B cell (primary cell): ENCODE results near the gene LRP1.

Experiments used
- CTCF ChIP-seq: fragments of 200-600 bp; IDR thresholded peaks from one replicate; pipeline ENCODE4 v1.8.0; 2022; ENCODE audit warnings: antibody characterized with exemption, mild to moderate bottlenecking
- EZH2 ChIP-seq: IDR thresholded peaks from 2 replicates; pipeline ENCODE4 v1.6.1; 2012; ENCODE audit warnings: borderline replicate concordance, low read depth, mild to moderate bottlenecking, moderate library complexity, low read length; ENCODE audit not compliant: insufficient read depth, poor library complexity, severe bottlenecking

GRCh38 chr12:57235728-57236131 lies 107.4 kb downstream of the LRP1 start:
- no peak for TF ChIP-seq CTCF
- TF ChIP-seq EZH2, result no peak
